ENCODE measurements around the gene ALG14. TPM values are rescaled to one million over a fixed set of nuclear protein-coding genes. Genes with fewer than 3 reads are reported as not detected.

The ALG14 gene
- total RNA-seq, 1 donor from 2014 or later, result 5.5 TPM

DNA sequence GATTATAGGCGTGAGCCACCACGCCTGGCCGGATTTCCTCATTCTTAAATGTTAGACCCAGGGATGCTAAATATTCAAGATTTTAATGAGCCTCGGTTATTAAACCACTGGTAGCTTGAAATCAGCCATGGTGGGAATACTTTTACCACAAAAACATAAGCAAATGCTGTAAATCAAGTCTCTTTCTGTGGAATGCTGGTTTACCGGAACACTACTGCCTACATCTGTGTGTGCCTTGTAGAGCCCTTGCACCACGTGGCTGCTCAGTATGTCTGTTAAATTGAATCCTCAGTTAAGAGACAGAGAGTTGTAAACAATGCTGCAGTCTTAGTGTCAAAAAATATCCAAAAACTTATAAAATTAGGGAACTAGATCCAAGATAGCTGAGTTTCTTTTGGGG, 119.0 kb downstream of the ALG14 start:
- H3K4me3 Mint-ChIP-seq, result no peak overlapping the region
- no peaks in the 10 kb centered on the region for H3K36me3 Mint-ChIP-seq (ENCODE audit: low read depth)
- H3K4me1 Mint-ChIP-seq, result peaks cover 13% of the 10 kb centered on the region
- no peaks in the 10 kb centered on the region for H3K27me3 Mint-ChIP-seq (ENCODE audit: low read depth)
- TF ChIP-seq, protein P1, sequence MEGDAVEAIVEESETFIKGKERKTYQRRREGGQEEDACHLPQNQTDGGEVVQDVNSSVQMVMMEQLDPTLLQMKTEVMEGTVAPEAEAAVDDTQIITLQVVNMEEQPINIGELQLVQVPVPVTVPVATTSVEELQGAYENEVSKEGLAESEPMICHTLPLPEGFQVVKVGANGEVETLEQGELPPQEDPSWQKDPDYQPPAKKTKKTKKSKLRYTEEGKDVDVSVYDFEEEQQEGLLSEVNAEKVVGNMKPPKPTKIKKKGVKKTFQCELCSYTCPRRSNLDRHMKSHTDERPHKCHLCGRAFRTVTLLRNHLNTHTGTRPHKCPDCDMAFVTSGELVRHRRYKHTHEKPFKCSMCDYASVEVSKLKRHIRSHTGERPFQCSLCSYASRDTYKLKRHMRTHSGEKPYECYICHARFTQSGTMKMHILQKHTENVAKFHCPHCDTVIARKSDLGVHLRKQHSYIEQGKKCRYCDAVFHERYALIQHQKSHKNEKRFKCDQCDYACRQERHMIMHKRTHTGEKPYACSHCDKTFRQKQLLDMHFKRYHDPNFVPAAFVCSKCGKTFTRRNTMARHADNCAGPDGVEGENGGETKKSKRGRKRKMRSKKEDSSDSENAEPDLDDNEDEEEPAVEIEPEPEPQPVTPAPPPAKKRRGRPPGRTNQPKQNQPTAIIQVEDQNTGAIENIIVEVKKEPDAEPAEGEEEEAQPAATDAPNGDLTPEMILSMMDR (conservative IDR thresholded peaks at IDR 0.05), result no peak
- H3K9me3 Mint-ChIP-seq, result no peaks in the 10 kb centered on the region
- no peak overlapping the region for H3K27ac Mint-ChIP-seq (ENCODE audit: unreplicated experiment)
- DNase-seq (ENCODE audit: low read depth, low spot score), result no peak

DNA sequence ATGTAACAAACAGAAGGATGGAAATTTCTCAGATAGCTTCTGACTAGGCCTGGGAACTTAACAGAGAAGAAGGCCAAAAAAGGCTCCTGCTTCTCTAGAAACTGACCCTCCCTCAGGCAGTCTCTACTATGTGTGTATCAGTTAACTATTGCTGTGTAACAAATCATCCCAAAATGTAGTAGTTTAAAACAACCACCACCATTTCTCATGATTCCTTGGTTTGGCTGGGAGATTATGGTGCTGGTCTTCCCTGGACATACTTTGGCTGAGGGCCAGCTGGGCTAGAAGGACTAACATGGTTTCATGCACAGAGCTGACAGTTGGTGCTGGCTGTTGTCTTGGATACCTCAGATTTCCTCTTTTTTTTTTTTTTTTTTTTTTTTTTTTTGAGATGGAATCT, 119.6 kb downstream of the ALG14 start:
- H3K36me3 Mint-ChIP-seq (ENCODE audit: low read depth), result no peaks in the 10 kb centered on the region
- H3K4me1 Mint-ChIP-seq, result peaks cover 13% of the 10 kb centered on the region
- H3K9me3 Mint-ChIP-seq, result no peaks in the 10 kb centered on the region
- no peak overlapping the region for H3K27ac Mint-ChIP-seq (ENCODE audit: unreplicated experiment)
- no peaks in the 10 kb centered on the region for H3K27me3 Mint-ChIP-seq (ENCODE audit: low read depth)
- TF ChIP-seq, protein P1 (conservative IDR thresholded peaks at IDR 0.05), result no peak
- H3K4me3 Mint-ChIP-seq, result no peak overlapping the region
- DNase-seq (ENCODE audit: low read depth, low spot score), result no peak

DNA sequence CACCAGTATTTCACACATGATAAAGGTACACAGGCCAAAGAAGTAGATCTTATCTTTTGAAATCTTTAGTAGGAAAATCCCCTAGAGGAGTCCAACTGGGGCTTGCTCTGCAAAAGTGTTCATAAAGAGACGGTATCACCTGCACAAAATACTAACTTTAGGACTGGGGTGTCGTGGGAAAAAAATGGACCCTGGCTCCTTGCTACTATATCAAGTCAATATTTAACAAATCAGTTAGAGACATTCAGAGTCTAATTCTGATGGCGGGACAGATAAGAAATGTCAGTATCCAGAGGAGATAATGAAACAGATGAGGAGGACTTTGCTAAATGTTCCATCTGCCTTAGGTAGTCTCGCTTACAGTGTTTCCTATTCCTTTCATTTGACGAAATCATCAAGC, 120.2 kb downstream of the ALG14 start:
- Mint-ChIP-seq H3K4me1 (peaks cover 13% of the 10 kb centered on the region), H3K4me3 (no peak overlapping the region), H3K36me3 (ENCODE audit: low read depth) (no peaks in the 10 kb centered on the region), H3K9me3 (no peaks in the 10 kb centered on the region), H3K27ac (ENCODE audit: unreplicated experiment) (no peak overlapping the region), H3K27me3 (ENCODE audit: low read depth) (no peaks in the 10 kb centered on the region)
- DNase-seq (ENCODE audit: low read depth, low spot score), result no peak
- TF ChIP-seq, protein P1 (conservative IDR thresholded peaks at IDR 0.05), result no peak

DNA sequence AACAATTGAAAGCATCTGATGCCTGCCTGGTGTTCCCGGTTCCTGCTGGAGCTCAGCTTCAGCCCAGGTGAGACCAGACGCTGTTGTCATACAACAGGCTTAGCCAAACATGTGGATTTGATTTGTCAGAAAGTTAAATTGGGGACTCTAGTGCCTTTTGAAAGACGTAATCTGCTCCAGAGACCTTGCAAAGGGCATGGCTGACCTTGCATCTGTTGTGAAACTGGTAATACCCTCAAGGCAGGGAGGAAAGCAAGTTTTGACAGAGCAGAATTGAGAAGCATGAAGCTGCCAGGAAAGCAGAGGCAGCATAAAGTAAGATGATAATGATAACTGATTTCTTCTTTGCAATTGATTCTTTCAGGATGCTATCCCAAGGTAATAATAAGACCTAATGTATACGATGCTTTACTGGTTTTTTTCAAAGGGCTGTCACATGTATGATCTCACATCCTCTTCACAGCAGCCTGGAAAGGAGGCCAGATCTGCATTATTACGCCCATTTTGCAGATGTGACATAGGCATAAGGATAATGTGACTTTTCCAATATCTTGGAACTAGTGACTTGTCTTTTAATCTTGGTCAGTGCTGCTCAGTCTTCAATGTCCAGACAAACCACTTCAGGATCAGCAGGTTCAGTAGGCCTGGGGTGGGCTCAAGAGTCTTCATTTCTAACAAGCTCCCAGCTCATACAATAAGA, 121.1 kb downstream of the ALG14 start:
- Mint-ChIP-seq H3K9me3 (no peaks in the 10 kb centered on the region), H3K4me3 (no peak overlapping the region), H3K27me3 (ENCODE audit: low read depth) (no peaks in the 10 kb centered on the region), H3K4me1 (peaks cover 13% of the 10 kb centered on the region), H3K27ac (ENCODE audit: unreplicated experiment) (no peak overlapping the region), H3K36me3 (ENCODE audit: low read depth) (no peaks in the 10 kb centered on the region)
- no peak for DNase-seq (ENCODE audit: low read depth, low spot score)
- TF ChIP-seq, protein P1 (conservative IDR thresholded peaks at IDR 0.05), result no peak

DNA sequence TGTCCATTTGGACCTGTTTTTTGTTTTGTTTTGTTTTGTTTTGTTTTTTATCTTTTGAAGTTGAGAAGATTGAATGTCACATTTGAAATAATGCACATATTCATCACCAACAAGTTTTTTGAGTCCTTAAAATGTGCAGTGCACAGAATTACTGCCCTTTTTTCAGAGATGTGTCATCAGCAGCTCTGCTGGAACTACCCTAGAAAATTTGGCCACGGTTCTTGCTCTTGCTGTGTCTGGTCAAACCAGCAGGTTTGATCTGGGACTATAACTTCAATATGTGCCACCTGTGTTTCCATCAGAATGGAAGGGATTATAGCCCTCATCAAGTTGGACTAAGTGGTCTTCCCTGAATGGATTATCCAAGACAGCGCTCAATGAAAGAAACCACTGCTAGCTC, 121.7 kb downstream of the ALG14 start:
- Mint-ChIP-seq H3K27ac (ENCODE audit: unreplicated experiment) (no peak overlapping the region), H3K9me3 (no peaks in the 10 kb centered on the region), H3K4me1 (peaks cover 13% of the 10 kb centered on the region), H3K36me3 (ENCODE audit: low read depth) (no peaks in the 10 kb centered on the region), H3K27me3 (ENCODE audit: low read depth) (no peaks in the 10 kb centered on the region), H3K4me3 (no peak overlapping the region)
- TF ChIP-seq, protein P1 (conservative IDR thresholded peaks at IDR 0.05), result no peak
- DNase-seq (ENCODE audit: low read depth, low spot score), result no peak

Data from neural crest cell (in vitro differentiated cells).